Esophagus squamous epithelium (tissue), 5 donors: ENCODE measurements around the gene CRYBA2. TPM values are rescaled to one million over a fixed set of nuclear protein-coding genes. Genes with fewer than 3 reads are reported as not detected.

Experiments
- DNase-seq: peaks from one replicate; lab custom pipeline; 2025; lab: John Stamatoyannopoulos, UW
- H3K27ac ChIP-seq, 4 donors: fragments of 200-600 bp; sonication (generic); one replicate each; pipeline ENCODE4 v1.5.1; 2016 to 2019; ENCODE audit warnings: mild to moderate bottlenecking in 1 of 4
- H3K27me3 ChIP-seq, 4 donors: fragments of 200-600 bp; sonication (generic); 1 replicate in 3 of 4; 2 replicates in 1 of 4; pipeline versions ENCODE4 v1.5.1 to v1.6.0; 2017 to 2021; ENCODE audit warnings: antibody characterized with exemption in 1 of 4
- H3K36me3 ChIP-seq, 3 donors: fragments of 200-600 bp; sonication (generic); one replicate each; pipeline ENCODE4 v1.5.1; 2016 to 2019
- H3K4me1 ChIP-seq, 3 donors: fragments of 200-600 bp; sonication (generic); one replicate each; pipeline ENCODE4 v1.5.1; 2017 to 2019
- H3K4me3 ChIP-seq, 4 donors: fragments of 200-600 bp; sonication (generic); 1 replicate in 3 of 4; 2 replicates in 1 of 4; pipeline ENCODE4 v1.5.1; 2016 to 2019; ENCODE audit warnings: mild to moderate bottlenecking in 2 of 4, moderate library complexity in 1 of 4
- H3K9me3 ChIP-seq, 3 donors: fragments of 200-600 bp; sonication (generic); one replicate each; pipeline ENCODE4 v1.5.1; 2016 to 2019
- CTCF ChIP-seq, 6 experiments: fragments of 450-650 bp in 4 of 6; fragments of 200-600 bp in 2 of 6; sonication (generic) in 2 of 6; IDR thresholded peaks; one replicate each; pipeline ENCODE4 v1.5.1; 2016 to 2019; ENCODE audit warnings: antibody characterized with exemption in 6 of 6, mild to moderate bottlenecking in 4 of 6, moderate library complexity in 4 of 6
- POLR2A ChIP-seq, 4 donors: fragments of 450-650 bp; IDR thresholded peaks; one replicate each; pipeline ENCODE4 v1.6.1; 2017; ENCODE audit warnings: antibody characterized with exemption in 4 of 4, mild to moderate bottlenecking in 4 of 4, moderate library complexity in 3 of 4
- WGBS, 2 donors: methylation state at CpG; one replicate each; pipeline ENCODE4 v1.1.5; 2018; 5-methylcytosine and 5-hydroxymethylcytosine counted together
- intact Hi-C: fragments of 100-400 bp; cut with DNase I; formaldehyde crosslinking; loops from one replicate; pipeline ENCODE4 v1.15.0; 2022
- total RNA-seq, 4 donors: library from RNA; depleted of rRNA; stranded (reverse); fragments of >200 nt; gene quantifications; one replicate each; pipeline ENCODE4 v1.1.0, GENCODE V29; 2016
- donor health status: DM: yes; HTN: yes; CAD: no.

The CRYBA2 gene
- total RNA-seq, 4 donors from 2014 or later: not detected

GRCh38 chr2:218996937-218997336, 3.7 kb upstream of the CRYBA2 start:
- Histone ChIP-seq H3K27ac (no peak overlapping the region), H3K27me3 (peaks cover 19 to 93% (median 54%) of the 10 kb centered on the region in 4 donors), H3K4me1 (peaks cover 30 to 83% (median 31%) of the 10 kb centered on the region in 3 donors), H3K4me3 (no peak overlapping the region), H3K36me3 (no peaks in the 10 kb centered on the region), H3K9me3 (no peaks in the 10 kb centered on the region)
- TF ChIP-seq CTCF (IDR thresholded peaks at IDR 0.05) (no peak), POLR2A (IDR thresholded peaks at IDR 0.05) (no peak)
- intact Hi-C loops: no loop called here
- WGBS, 2 donors: 57 to 60% methylated on average over 1 to 3 of the region's 4 CpGs
- DNase-seq: no peak

GRCh38 chr2:218995972-218996711, 2.9 kb upstream of the CRYBA2 start:
- H3K27me3 ChIP-seq: peaks cover 16 to 93% (median 52%) of the 10 kb centered on the region in 4 donors
- no peaks in the 10 kb centered on the region for H3K9me3 ChIP-seq
- H3K4me1 ChIP-seq: peaks cover 22 to 75% (median 23%) of the 10 kb centered on the region in 3 donors
- 6 to 10% methylated on average over 2 to 25 of the region's 43 CpGs for WGBS, 2 donors
- no peaks in the 10 kb centered on the region for H3K36me3 ChIP-seq
- no peak for DNase-seq
- H3K27ac ChIP-seq: peak overlapping the region in 2 of 4 donors; percentile 33 to 62
- TF ChIP-seq POLR2A (IDR thresholded peaks at IDR 0.05): peak in 1 of 4 donors; percentile 23
- TF ChIP-seq CTCF (IDR thresholded peaks at IDR 0.05): peak; percentile 81 to 94 (median 91)
- peak overlapping the region in 3 of 4 donors; percentile 35 to 64 (median 39) for H3K4me3 ChIP-seq
- intact Hi-C loops: no loop called here

GRCh38 chr2:218995561-218995960, 2.3 kb upstream of the CRYBA2 start:
- Histone ChIP-seq H3K4me3 (no peak overlapping the region), H3K9me3 (no peaks in the 10 kb centered on the region), H3K27me3 (peaks cover 15 to 93% (median 53%) of the 10 kb centered on the region in 4 donors), H3K27ac (no peak overlapping the region), H3K4me1 (peaks cover 19 to 69% (median 21%) of the 10 kb centered on the region in 3 donors), H3K36me3 (no peaks in the 10 kb centered on the region)
- intact Hi-C loops: no loop called here
- 17 to 21% methylated on average over 6 to 8 of the region's 8 CpGs for WGBS, 2 donors
- TF ChIP-seq POLR2A (IDR thresholded peaks at IDR 0.05): no peak
- TF ChIP-seq CTCF (IDR thresholded peaks at IDR 0.05): no peak
- DNase-seq: no peak

GRCh38 chr2:218992703-218993344, 398 bp downstream of the CRYBA2 start:
- 0 to 4% methylated on average over 1 to 13 of the region's 44 CpGs for WGBS, 2 donors
- H3K27ac ChIP-seq: no peak overlapping the region
- peak overlapping the region; percentile 24 to 66 (median 40) for H3K4me3 ChIP-seq
- H3K36me3 ChIP-seq: no peaks in the 10 kb centered on the region
- H3K9me3 ChIP-seq: no peaks in the 10 kb centered on the region
- H3K27me3 ChIP-seq: peaks cover 15 to 100% (median 64%) of the 10 kb centered on the region in 4 donors
- no peak for DNase-seq
- TF ChIP-seq CTCF (IDR thresholded peaks at IDR 0.05) (no peak), POLR2A (IDR thresholded peaks at IDR 0.05) (no peak)
- H3K4me1 ChIP-seq: peaks cover 19 to 43% (median 21%) of the 10 kb centered on the region in 3 donors
- intact Hi-C loops: no loop called here

GRCh38 chr2:218992196-218992595, 1.0 kb downstream of the CRYBA2 start:
- no peaks in the 10 kb centered on the region for H3K9me3 ChIP-seq
- no peak overlapping the region for H3K27ac ChIP-seq
- no peak overlapping the region for H3K4me3 ChIP-seq
- no peak for DNase-seq
- peaks cover 19 to 37% (median 21%) of the 10 kb centered on the region in 3 donors for H3K4me1 ChIP-seq
- H3K36me3 ChIP-seq: no peaks in the 10 kb centered on the region
- intact Hi-C loops: no loop called here
- 22 to 26% methylated on average over 3 of the region's 7 CpGs for WGBS, 2 donors
- H3K27me3 ChIP-seq: peaks cover 15 to 100% (median 64%) of the 10 kb centered on the region in 4 donors
- TF ChIP-seq POLR2A (IDR thresholded peaks at IDR 0.05): no peak
- TF ChIP-seq CTCF (IDR thresholded peaks at IDR 0.05): no peak
